ENCODE measurements around the gene PLA2G2F. TPM values are rescaled to one million over a fixed set of nuclear protein-coding genes. Genes with fewer than 3 reads are reported as not detected.

PLA2G2F gene
- total and polyA plus RNA-seq, 2 experiments from 2014 or later = not detected

- H3K79me2 ChIP-seq = no peaks in the 10 kb centered on the region
- H3K9me2 ChIP-seq (replicated peaks; ENCODE audit: insufficient read depth) = no peaks in the 10 kb centered on the region
- H3K4me2 ChIP-seq = no peak within 1 kb of the TSS
- no peak within 1 kb of the TSS for H3K27ac ChIP-seq
- H2AFZ ChIP-seq = no peak within 1 kb of the TSS
- TF ChIP-seq EZH2 (IDR thresholded peaks at IDR 0.05; ENCODE audit: borderline replicate concordance) = no peak
- no peak for TF ChIP-seq EZH2phosphoT487 (IDR thresholded peaks at IDR 0.05; ENCODE audit: low read depth, severe bottlenecking, unreplicated experiment)
- TF ChIP-seq CTCF (IDR thresholded peaks at IDR 0.05; ENCODE audit: poor library complexity) = no peak
- no peaks in the 10 kb centered on the region for H4K20me1 ChIP-seq (ENCODE audit: insufficient read depth, poor library complexity, severe bottlenecking)
- H3K4me1 ChIP-seq (ENCODE audit: insufficient read depth) = no peaks in the 10 kb centered on the region
- H3K4me3 ChIP-seq = no peak within 1 kb of the TSS
- DNase-seq (ENCODE audit: low spot score) = no peak
- H3K36me3 ChIP-seq (replicated peaks; ENCODE audit: insufficient read depth, low read depth) = no peaks in the 10 kb centered on the region
- no CpG with 5 or more reads among the region's 2 CpGs for WGBS (ENCODE audit: low lambda C conversion rate, missing lambda C conversion rate)
- H3K9me3 ChIP-seq (ENCODE audit: low read depth) = no peaks in the 10 kb centered on the region
- H3K27me3 ChIP-seq = no peaks in the 10 kb centered on the region
Measured at GRCh38 chr1:20119347-20119746, 19.8 kb upstream of the PLA2G2F start, which contains the start of gene PLA2G2D. PLA2G2D (minus strand) TSS chr1:20119536; CDS start chr1:20119498, 38 bp downstream.

GRCh38 chr1:20120796-20121195 lies 18.3 kb upstream of the PLA2G2F start:
- Histone ChIP-seq H3K9me3 (ENCODE audit: low read depth) (no peaks in the 10 kb centered on the region), H3K79me2 (no peaks in the 10 kb centered on the region), H3K4me1 (ENCODE audit: insufficient read depth) (no peaks in the 10 kb centered on the region), H3K9me2 (replicated peaks; ENCODE audit: insufficient read depth) (no peaks in the 10 kb centered on the region), H3K27ac (no peak overlapping the region), H3K4me3 (no peak overlapping the region), H4K20me1 (ENCODE audit: insufficient read depth, poor library complexity, severe bottlenecking) (no peaks in the 10 kb centered on the region), H3K4me2 (no peak overlapping the region), H3K27me3 (no peaks in the 10 kb centered on the region), H3K36me3 (replicated peaks; ENCODE audit: insufficient read depth, low read depth) (no peaks in the 10 kb centered on the region), H2AFZ (no peak overlapping the region)
- 91% methylated on average over 4 of the region's 4 CpGs for WGBS (ENCODE audit: low lambda C conversion rate, missing lambda C conversion rate)
- TF ChIP-seq EZH2phosphoT487 (IDR thresholded peaks at IDR 0.05; ENCODE audit: low read depth, severe bottlenecking, unreplicated experiment) = no peak
- no peak for TF ChIP-seq CTCF (IDR thresholded peaks at IDR 0.05; ENCODE audit: poor library complexity)
- TF ChIP-seq EZH2 (IDR thresholded peaks at IDR 0.05; ENCODE audit: borderline replicate concordance) = no peak
- DNase-seq (ENCODE audit: low spot score) = no peak

- Histone ChIP-seq H3K9me3 (ENCODE audit: low read depth) (no peaks in the 10 kb centered on the region), H3K4me1 (ENCODE audit: insufficient read depth) (no peaks in the 10 kb centered on the region), H3K36me3 (replicated peaks; ENCODE audit: insufficient read depth, low read depth) (no peaks in the 10 kb centered on the region), H3K79me2 (no peaks in the 10 kb centered on the region), H3K9me2 (replicated peaks; ENCODE audit: insufficient read depth) (no peaks in the 10 kb centered on the region), H3K4me3 (no peak overlapping the region), H2AFZ (no peak overlapping the region), H3K4me2 (no peak overlapping the region), H3K27me3 (no peaks in the 10 kb centered on the region), H3K27ac (no peak overlapping the region), H4K20me1 (ENCODE audit: insufficient read depth, poor library complexity, severe bottlenecking) (no peaks in the 10 kb centered on the region)
- no peak for TF ChIP-seq EZH2phosphoT487 (IDR thresholded peaks at IDR 0.05; ENCODE audit: low read depth, severe bottlenecking, unreplicated experiment)
- TF ChIP-seq CTCF (IDR thresholded peaks at IDR 0.05; ENCODE audit: poor library complexity) = no peak
- TF ChIP-seq EZH2 (IDR thresholded peaks at IDR 0.05; ENCODE audit: borderline replicate concordance) = no peak
- 84% methylated on average over 10 of the region's 10 CpGs for WGBS (ENCODE audit: low lambda C conversion rate, missing lambda C conversion rate)
- DNase-seq (ENCODE audit: low spot score) = no peak
Measured at GRCh38 chr1:20123722-20124455, 15.2 kb upstream of the PLA2G2F start.

Data from hepatocyte (in vitro differentiated cells).